Activated CD8-positive, alpha-beta T cell treated with anti-CD3 and anti-CD28 coated beads for 36 hours (primary cell): Measurements from ENCODE around the gene KLHL25. TPM values are rescaled to one million over a fixed set of nuclear protein-coding genes. Genes with fewer than 3 reads are reported as not detected.

Experiments
- ATAC-seq: fragments of 200-7000 bp; cut with Tn5 transposase; one replicate; pipeline ENCODE4 v1.10.0; 2021; ENCODE audit warnings: mild to moderate bottlenecking, moderate library complexity
- CTCF ChIA-PET: fragments of 350-600 bp; sonication (Branson Sonifier 250); formaldehyde crosslinking; loops from one replicate; lab custom pipeline; 2021; ENCODE audit warnings: antibody characterized with exemption; lab: Charles Lee
- POLR2A ChIA-PET: fragments of 350-600 bp; sonication (Branson Sonifier 250); formaldehyde crosslinking; loops from one replicate; lab custom pipeline; 2021; ENCODE audit warnings: antibody characterized with exemption; lab: Charles Lee
- DNase-seq: peaks from one replicate; pipeline ENCODE4 v3.0.0-alpha.2; 2020
- H3K27ac Mint-ChIP-seq: one replicate; pipeline ENCODE4 v1.8.0; 2021; ENCODE audit warnings: mild to moderate bottlenecking, mixed read lengths
- H3K27me3 Mint-ChIP-seq: one replicate; pipeline ENCODE4 v1.8.0; 2021; ENCODE audit warnings: mixed read lengths
- H3K36me3 Mint-ChIP-seq: one replicate; pipeline ENCODE4 v1.8.0; 2021; ENCODE audit warnings: low read depth, mixed read lengths
- H3K4me1 Mint-ChIP-seq: one replicate; pipeline ENCODE4 v1.8.0; 2021; ENCODE audit warnings: low read depth, mixed read lengths
- H3K4me3 Mint-ChIP-seq: one replicate; pipeline ENCODE4 v1.8.0; 2021; ENCODE audit warnings: mild to moderate bottlenecking, moderate library complexity, mixed read lengths
- H3K9me3 Mint-ChIP-seq: one replicate; pipeline ENCODE4 v1.8.0; 2021; ENCODE audit warnings: mixed read lengths
- intact Hi-C: fragments of 100-400 bp; cut with micrococcal nuclease; formaldehyde crosslinking; loops from one replicate; pipeline ENCODE4 v1.10.0; 2022
- total RNA-seq, 2 experiments: library from RNA; stranded (reverse); gene quantifications; one replicate each; pipeline ENCODE4 v1.2.3, GENCODE V29; 2021
- TF ChIP-seq, protein P1 (sequence below): fragments of 200-600 bp; IDR thresholded peaks from one replicate; pipeline ENCODE4 v1.8.0; 2022; ENCODE audit warnings: antibody characterized with exemption, mild to moderate bottlenecking

The KLHL25 gene
- total RNA-seq, 2 experiments from 2014 or later: 2.9 to 3.3 TPM

DNA sequence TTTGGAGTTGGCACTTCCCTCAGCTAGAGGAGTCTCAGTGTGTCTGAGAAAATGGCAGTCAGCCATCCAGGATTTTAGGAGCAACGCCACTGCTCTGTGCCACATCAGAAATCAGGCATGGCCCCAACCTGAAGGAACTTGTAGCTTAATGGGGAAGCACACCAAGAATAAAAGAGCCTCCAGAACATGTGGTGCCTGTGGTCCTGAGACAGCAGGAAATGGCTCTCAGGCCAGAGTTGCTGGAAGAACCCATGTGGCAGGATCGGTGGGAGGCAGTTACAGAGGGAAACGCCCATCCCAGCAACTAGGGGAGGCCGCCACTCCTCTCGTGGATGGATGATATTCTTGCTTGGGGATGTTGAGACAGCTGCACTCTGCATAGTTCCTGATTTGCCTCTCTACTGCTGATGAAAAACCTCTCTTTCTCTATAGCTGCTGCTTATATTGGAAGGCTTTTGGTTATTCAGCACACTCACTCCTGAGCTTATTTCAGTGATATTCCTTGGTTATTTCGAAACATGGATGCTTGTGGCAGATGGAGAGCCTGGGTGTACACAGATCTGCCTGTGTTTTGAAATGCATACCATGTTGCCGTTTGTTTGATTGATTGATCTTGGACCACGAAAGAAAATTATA lies 52.4 kb downstream of the KLHL25 start:
- Mint-ChIP-seq H3K4me3 (no peak overlapping the region), H3K9me3 (no peaks in the 10 kb centered on the region), H3K27ac (peak overlapping the region; percentile 46), H3K4me1 (no peaks in the 10 kb centered on the region), H3K27me3 (no peaks in the 10 kb centered on the region), H3K36me3 (peaks cover 40% of the 10 kb centered on the region)
- no peak for ATAC-seq
- ChIA-PET POLR2A (interaction anchor here (0.8 to 1.2 kb wide), 3 partner anchors 18 to 761 kb away, joined by 3 read pairs; partner anchors contain the start of gene PDE8A), CTCF (interaction anchor here (1.0 to 1.7 kb wide), 3 partner anchors 11 to 98 kb away, joined by 5 to 8 read pairs (median 5); no protein-coding TSS in a partner anchor)
- TF ChIP-seq, protein P1, sequence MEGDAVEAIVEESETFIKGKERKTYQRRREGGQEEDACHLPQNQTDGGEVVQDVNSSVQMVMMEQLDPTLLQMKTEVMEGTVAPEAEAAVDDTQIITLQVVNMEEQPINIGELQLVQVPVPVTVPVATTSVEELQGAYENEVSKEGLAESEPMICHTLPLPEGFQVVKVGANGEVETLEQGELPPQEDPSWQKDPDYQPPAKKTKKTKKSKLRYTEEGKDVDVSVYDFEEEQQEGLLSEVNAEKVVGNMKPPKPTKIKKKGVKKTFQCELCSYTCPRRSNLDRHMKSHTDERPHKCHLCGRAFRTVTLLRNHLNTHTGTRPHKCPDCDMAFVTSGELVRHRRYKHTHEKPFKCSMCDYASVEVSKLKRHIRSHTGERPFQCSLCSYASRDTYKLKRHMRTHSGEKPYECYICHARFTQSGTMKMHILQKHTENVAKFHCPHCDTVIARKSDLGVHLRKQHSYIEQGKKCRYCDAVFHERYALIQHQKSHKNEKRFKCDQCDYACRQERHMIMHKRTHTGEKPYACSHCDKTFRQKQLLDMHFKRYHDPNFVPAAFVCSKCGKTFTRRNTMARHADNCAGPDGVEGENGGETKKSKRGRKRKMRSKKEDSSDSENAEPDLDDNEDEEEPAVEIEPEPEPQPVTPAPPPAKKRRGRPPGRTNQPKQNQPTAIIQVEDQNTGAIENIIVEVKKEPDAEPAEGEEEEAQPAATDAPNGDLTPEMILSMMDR: no peak
- intact Hi-C loops: no loop called here
- no peak for DNase-seq

DNA sequence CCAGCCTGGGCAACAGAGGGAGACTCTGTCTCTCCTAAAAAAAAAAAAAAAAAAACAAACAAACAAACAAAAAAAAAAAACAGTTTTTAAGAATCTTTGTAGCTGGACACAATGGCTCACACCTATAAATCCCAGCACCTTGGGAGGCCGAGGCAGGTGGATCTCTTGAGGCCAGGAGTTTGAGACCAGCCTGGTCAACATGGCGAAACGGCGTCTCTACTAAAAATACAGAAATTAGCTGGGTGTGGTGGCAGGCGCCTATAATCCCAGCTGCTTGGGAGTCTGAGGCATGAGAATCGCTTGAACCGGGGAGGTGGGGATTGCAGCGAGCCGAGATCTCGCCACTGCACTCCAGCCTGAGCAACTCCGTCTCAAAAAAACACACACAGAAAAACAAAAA lies 53.1 kb downstream of the KLHL25 start:
- Mint-ChIP-seq H3K27ac (peak overlapping the region; percentile 46), H3K4me3 (no peak overlapping the region), H3K9me3 (no peaks in the 10 kb centered on the region), H3K27me3 (no peaks in the 10 kb centered on the region), H3K36me3 (peaks cover 39% of the 10 kb centered on the region), H3K4me1 (no peaks in the 10 kb centered on the region)
- DNase-seq (no peak), ATAC-seq (no peak)
- intact Hi-C loops: no loop called here
- ChIA-PET CTCF (interaction anchor here (1.7 kb wide), 1 partner anchor 12 kb away, joined by 8 read pairs; no protein-coding TSS in a partner anchor), POLR2A (interaction anchor here (1.0 to 1.2 kb wide), 2 partner anchors 99 to 760 kb away, joined by 3 read pairs; partner anchors contain the start of gene PDE8A)
- TF ChIP-seq, protein P1: no peak

DNA sequence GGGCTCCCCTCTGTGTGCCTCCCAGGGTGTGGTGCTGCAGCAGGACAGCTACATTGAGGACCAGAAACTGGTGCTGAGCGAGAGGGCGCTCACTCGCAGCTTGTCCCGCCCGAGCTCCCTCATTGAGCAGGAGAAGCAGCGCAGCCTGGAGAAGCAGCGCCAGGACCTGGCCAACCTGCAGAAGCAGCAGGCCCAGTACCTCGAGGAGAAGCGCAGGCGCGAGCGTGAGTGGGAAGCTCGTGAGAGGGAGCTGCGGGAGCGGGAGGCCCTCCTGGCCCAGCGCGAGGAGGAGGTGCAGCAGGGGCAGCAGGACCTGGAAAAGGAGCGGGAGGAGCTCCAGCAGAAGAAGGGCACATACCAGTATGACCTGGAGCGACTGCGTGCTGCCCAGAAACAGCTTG lies 53.7 kb downstream of the KLHL25 start:
- CTCF ChIA-PET: interaction anchor here (1.0 kb wide), 1 partner anchor 84 kb away, joined by 3 read pairs; no protein-coding TSS in a partner anchor
- POLR2A ChIA-PET: interaction anchor here (0.7 to 1.2 kb wide), 2 partner anchors 438 to 759 kb away, joined by 3 read pairs; partner anchors contain the start of gene PDE8A
- no peak for ATAC-seq
- no peaks in the 10 kb centered on the region for H3K9me3 Mint-ChIP-seq
- DNase-seq: no peak
- H3K27me3 Mint-ChIP-seq: no peaks in the 10 kb centered on the region
- intact Hi-C loops: no loop called here
- no peak overlapping the region for H3K27ac Mint-ChIP-seq
- TF ChIP-seq, protein P1: no peak
- H3K4me3 Mint-ChIP-seq: no peak overlapping the region
- H3K4me1 Mint-ChIP-seq: no peaks in the 10 kb centered on the region
- H3K36me3 Mint-ChIP-seq: peaks cover 42% of the 10 kb centered on the region

DNA sequence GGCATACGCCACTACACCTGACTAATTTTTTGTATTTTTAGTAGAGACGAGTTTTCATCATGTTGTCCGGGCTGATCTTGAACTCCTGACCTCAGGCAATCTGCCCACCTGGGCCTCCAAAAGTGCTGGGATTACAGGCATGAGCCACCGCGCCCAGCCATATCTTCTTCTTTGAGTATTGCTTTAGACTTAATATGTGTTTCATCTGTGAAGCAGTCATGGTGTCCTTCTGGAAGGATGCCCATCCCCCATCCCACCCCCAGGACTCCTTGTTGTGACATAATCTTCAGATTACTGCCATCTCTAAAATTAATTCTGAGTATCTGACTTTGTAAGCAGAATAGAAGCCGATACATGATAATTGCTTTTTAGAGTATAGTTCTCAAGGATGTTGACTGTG lies 57.7 kb downstream of the KLHL25 start:
- no peak overlapping the region for H3K27ac Mint-ChIP-seq
- TF ChIP-seq, protein P1: no peak
- intact Hi-C loops: no loop called here
- POLR2A ChIA-PET: interaction anchor here (1.5 kb wide), 1 partner anchor 26 kb away, joined by 3 read pairs; no protein-coding TSS in a partner anchor
- CTCF ChIA-PET: interaction anchor here (1.1 kb wide), 1 partner anchor 12 kb away, joined by 3 read pairs; no protein-coding TSS in a partner anchor
- peaks cover 50% of the 10 kb centered on the region for H3K36me3 Mint-ChIP-seq
- peaks cover 10% of the 10 kb centered on the region for H3K9me3 Mint-ChIP-seq
- no peaks in the 10 kb centered on the region for H3K4me1 Mint-ChIP-seq
- DNase-seq: no peak
- H3K27me3 Mint-ChIP-seq: no peaks in the 10 kb centered on the region
- H3K4me3 Mint-ChIP-seq: no peak overlapping the region
- ATAC-seq: no peak

DNA sequence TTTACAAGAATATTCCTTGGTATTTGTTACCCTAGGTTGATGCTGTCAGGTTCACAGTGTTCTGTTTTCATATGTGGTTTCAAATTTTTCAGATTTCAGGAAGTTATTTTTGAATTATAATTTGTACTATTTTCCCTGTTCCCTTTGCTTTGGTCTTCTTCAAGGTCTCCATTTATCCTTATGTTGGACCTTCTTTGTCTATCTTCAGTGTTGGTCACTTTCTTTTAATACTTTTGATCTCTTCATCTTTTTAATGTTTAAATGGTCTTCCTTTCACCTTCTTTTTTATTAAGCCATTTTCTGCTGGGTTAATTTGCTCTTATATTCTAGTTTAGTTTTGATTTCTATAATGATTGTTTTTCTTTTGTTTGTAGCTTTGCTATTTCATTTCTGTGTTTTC lies 61.3 kb downstream of the KLHL25 start:
- no peak for DNase-seq
- intact Hi-C loops: no loop called here
- Mint-ChIP-seq H3K4me3 (no peak overlapping the region), H3K36me3 (peaks cover 61% of the 10 kb centered on the region), H3K4me1 (peaks cover 9% of the 10 kb centered on the region), H3K27me3 (no peaks in the 10 kb centered on the region), H3K27ac (peak overlapping the region; percentile 9), H3K9me3 (peaks cover 10% of the 10 kb centered on the region)
- ChIA-PET CTCF (interaction anchor here (2.6 kb wide), 1 partner anchor 107 kb away, joined by 13 read pairs; no protein-coding TSS in a partner anchor), POLR2A (no interaction called here)
- TF ChIP-seq, protein P1: no peak
- no peak for ATAC-seq
